Activated B cell treated with CpG ODN at 0.5 μM for 24 hours (primary cell): ENCODE results near the gene TFCP2L1. TPM values are rescaled to one million over a fixed set of nuclear protein-coding genes. Genes with fewer than 3 reads are reported as not detected.
"Not testable (repeated sequence)": the region's sequence is repeated elsewhere in the genome, so short reads cannot be mapped to it uniquely, and the experiment has no call there.

Experiments
- ATAC-seq: fragments of 200-7000 bp; cut with Tn5 transposase; one replicate; pipeline ENCODE4 v1.10.0; 2021; ENCODE audit warnings: low read depth, mild to moderate bottlenecking, moderate library complexity
- CTCF ChIA-PET: fragments of 350-600 bp; sonication (Branson Sonifier 250); formaldehyde crosslinking; loops from one replicate; lab custom pipeline; 2021; ENCODE audit warnings: antibody characterized with exemption; lab: Charles Lee
- POLR2A ChIA-PET: fragments of 350-600 bp; sonication (Branson Sonifier 250); formaldehyde crosslinking; loops from one replicate; lab custom pipeline; 2021; ENCODE audit warnings: antibody characterized with exemption; lab: Charles Lee
- DNase-seq: peaks from one replicate; pipeline ENCODE4 v3.0.0; 2022
- H3K27ac Mint-ChIP-seq: one replicate; pipeline ENCODE4 v1.8.0; 2020; ENCODE audit warnings: mixed read lengths
- H3K27me3 Mint-ChIP-seq: one replicate; pipeline ENCODE4 v1.8.0; 2021; ENCODE audit warnings: mixed read lengths
- H3K36me3 Mint-ChIP-seq: one replicate; pipeline ENCODE4 v1.8.0; 2021; ENCODE audit warnings: low read depth, mixed read lengths
- H3K4me1 Mint-ChIP-seq: one replicate; pipeline ENCODE4 v1.8.0; 2021; ENCODE audit warnings: mixed read lengths
- H3K4me3 Mint-ChIP-seq: one replicate; pipeline ENCODE4 v1.8.0; 2020; ENCODE audit warnings: mild to moderate bottlenecking, mixed read lengths
- H3K9me3 Mint-ChIP-seq: one replicate; pipeline ENCODE4 v1.8.0; 2020; ENCODE audit warnings: mixed read lengths
- intact Hi-C: fragments of 100-400 bp; cut with micrococcal nuclease; formaldehyde crosslinking; loops from one replicate; pipeline ENCODE4 v1.15.1; 2024
- total RNA-seq: library from RNA; stranded (reverse); gene quantifications from 2 replicates; pipeline ENCODE4 v1.2.3, GENCODE V29; 2022
- TF ChIP-seq, protein P1 (sequence below): fragments of 200-600 bp; IDR thresholded peaks from one replicate; pipeline ENCODE4 v1.8.0; 2022; ENCODE audit warnings: antibody characterized with exemption, mild to moderate bottlenecking

TFCP2L1 gene
- total RNA-seq, 1 donor from 2014 or later: 0.13 TPM

DNA sequence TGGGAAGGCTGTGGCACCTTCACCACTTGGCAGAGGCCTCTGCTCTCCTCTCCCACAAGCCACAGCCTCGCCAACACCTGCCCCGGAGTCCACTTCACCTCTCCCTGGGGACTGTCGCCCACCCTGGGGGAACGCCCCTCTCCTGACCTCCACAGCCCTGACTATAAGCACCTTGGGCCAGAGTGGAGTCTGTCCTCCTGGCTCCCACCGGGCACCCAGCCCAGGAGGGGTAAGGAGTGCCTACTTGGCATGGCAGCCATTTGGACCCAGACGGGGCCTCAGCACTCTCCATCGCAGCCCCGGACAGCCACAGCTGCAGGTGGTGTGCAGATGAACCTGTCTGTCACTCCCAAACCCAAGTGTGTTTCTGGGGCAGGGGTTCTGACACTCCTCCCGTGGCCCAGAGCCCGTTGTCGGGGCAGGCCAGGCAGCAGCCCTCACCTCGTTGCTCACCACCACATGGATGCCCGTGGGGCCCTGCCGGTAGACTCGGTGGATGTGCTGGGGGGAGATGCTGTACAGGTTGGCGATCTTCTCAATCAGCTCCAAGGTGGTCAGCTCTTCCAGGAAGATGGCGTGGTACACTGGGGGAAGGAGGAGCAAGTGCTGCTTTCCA is 53.5 kb downstream of the TFCP2L1 start:
- Mint-ChIP-seq H3K27me3 (peaks cover under 1% of the 10 kb centered on the region), H3K4me3 (no peak overlapping the region), H3K9me3 (no peaks in the 10 kb centered on the region), H3K27ac (no peak overlapping the region), H3K4me1 (no peaks in the 10 kb centered on the region), H3K36me3 (no peaks in the 10 kb centered on the region)
- ChIA-PET CTCF (no interaction called here), POLR2A (no interaction called here)
- TF ChIP-seq, protein P1, sequence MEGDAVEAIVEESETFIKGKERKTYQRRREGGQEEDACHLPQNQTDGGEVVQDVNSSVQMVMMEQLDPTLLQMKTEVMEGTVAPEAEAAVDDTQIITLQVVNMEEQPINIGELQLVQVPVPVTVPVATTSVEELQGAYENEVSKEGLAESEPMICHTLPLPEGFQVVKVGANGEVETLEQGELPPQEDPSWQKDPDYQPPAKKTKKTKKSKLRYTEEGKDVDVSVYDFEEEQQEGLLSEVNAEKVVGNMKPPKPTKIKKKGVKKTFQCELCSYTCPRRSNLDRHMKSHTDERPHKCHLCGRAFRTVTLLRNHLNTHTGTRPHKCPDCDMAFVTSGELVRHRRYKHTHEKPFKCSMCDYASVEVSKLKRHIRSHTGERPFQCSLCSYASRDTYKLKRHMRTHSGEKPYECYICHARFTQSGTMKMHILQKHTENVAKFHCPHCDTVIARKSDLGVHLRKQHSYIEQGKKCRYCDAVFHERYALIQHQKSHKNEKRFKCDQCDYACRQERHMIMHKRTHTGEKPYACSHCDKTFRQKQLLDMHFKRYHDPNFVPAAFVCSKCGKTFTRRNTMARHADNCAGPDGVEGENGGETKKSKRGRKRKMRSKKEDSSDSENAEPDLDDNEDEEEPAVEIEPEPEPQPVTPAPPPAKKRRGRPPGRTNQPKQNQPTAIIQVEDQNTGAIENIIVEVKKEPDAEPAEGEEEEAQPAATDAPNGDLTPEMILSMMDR: no peak
- no peak for DNase-seq
- intact Hi-C loops: no loop called here
- ATAC-seq: no peak

GRCh38 chr2:121228521-121228920 is 56.5 kb downstream of the TFCP2L1 start:
- Mint-ChIP-seq H3K4me3 (no peak overlapping the region), H3K4me1 (no peaks in the 10 kb centered on the region), H3K27ac (no peak overlapping the region), H3K27me3 (no peaks in the 10 kb centered on the region), H3K36me3 (no peaks in the 10 kb centered on the region), H3K9me3 (no peaks in the 10 kb centered on the region)
- ATAC-seq: no peak
- intact Hi-C loops: no loop called here
- DNase-seq: no peak
- CTCF ChIA-PET: no interaction called here
- POLR2A ChIA-PET: no interaction called here
- TF ChIP-seq, protein P1: no peak

GRCh38 chr2:121227381-121228144 is 57.4 kb downstream of the TFCP2L1 start:
- H3K36me3 Mint-ChIP-seq, H3K27me3 Mint-ChIP-seq, DNase-seq, intact Hi-C loops, H3K4me1 Mint-ChIP-seq, H3K9me3 Mint-ChIP-seq, POLR2A ChIA-PET, H3K27ac Mint-ChIP-seq, ATAC-seq, H3K4me3 Mint-ChIP-seq, CTCF ChIA-PET: not testable (repeated sequence)

DNA sequence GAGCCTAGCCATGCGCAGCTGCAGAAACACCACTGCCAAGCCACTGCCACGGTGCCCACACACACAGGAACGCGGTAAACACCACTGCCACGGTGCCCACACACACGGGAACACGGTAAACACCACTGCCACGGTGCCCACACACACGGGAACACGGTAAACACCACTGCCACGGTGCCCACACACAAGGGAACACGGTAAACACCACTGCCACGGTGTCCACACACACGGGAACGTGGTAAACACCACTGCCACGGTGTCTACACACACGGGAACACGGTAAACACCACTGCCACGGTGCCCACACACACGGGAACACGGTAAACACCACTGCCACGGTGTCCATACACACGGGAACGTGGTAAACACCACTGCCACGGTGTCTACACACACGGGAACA is 59.3 kb downstream of the TFCP2L1 start:
- DNase-seq, CTCF ChIA-PET, ATAC-seq, intact Hi-C loops, H3K27me3 Mint-ChIP-seq, H3K4me1 Mint-ChIP-seq, H3K27ac Mint-ChIP-seq, H3K36me3 Mint-ChIP-seq, POLR2A ChIA-PET, H3K4me3 Mint-ChIP-seq, H3K9me3 Mint-ChIP-seq: not testable (repeated sequence)

DNA sequence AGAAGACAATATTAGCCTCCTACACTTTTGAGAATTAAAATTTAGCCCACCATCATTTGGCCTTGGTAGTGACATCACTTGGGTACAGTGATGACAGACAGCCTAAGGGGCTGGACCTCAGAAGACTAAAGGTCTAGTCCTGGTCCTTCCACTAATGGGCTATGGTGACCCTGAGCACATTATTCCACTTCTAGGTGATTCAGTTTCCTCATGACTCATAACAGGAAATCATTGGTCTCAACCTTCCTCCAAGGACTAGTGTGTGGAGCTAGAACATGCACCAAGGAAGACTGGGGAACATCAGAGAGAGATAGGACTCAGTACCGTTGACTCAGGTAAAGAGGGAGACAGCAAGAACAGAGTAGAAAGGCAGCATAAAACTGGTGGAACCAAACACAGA is 64.0 kb downstream of the TFCP2L1 start:
- intact Hi-C loops: no loop called here
- Mint-ChIP-seq H3K4me3 (no peak overlapping the region), H3K4me1 (no peaks in the 10 kb centered on the region), H3K27ac (no peak overlapping the region), H3K27me3 (peaks cover 2% of the 10 kb centered on the region), H3K36me3 (no peaks in the 10 kb centered on the region), H3K9me3 (no peaks in the 10 kb centered on the region)
- TF ChIP-seq, protein P1: no peak
- CTCF ChIA-PET: no interaction called here
- POLR2A ChIA-PET: no interaction called here
- no peak for DNase-seq
- no peak for ATAC-seq

- H3K27ac Mint-ChIP-seq: no peak overlapping the region
- ATAC-seq (no peak), DNase-seq (no peak)
- peaks cover 2% of the 10 kb centered on the region for H3K27me3 Mint-ChIP-seq
- H3K4me3 Mint-ChIP-seq: no peak overlapping the region
- POLR2A ChIA-PET: no interaction called here
- no peaks in the 10 kb centered on the region for H3K9me3 Mint-ChIP-seq
- intact Hi-C loops: no loop called here
- no peaks in the 10 kb centered on the region for H3K4me1 Mint-ChIP-seq
- TF ChIP-seq, protein P1: no peak
- CTCF ChIA-PET: no interaction called here
- no peaks in the 10 kb centered on the region for H3K36me3 Mint-ChIP-seq
Observed at GRCh38 chr2:121219866-121220265, 65.1 kb downstream of the TFCP2L1 start.
